GM10266 (cell line): ENCODE measurements around the gene SLC6A18.
"Not testable (repeated sequence)": the region's sequence is repeated elsewhere in the genome, so short reads cannot be mapped to it uniquely, and the experiment has no call there.

ENCODE experiments used
- DNase-seq: peaks from one replicate; pipeline ENCODE4 v3.0.0; 2012; ENCODE audit errors: extremely low spot score
- TF ChIP-seq, protein P1 (sequence below): IDR thresholded peaks from 2 replicates; pipeline ENCODE4 v1.5.1; 2012; ENCODE audit warnings: mild to moderate bottlenecking, low read depth; ENCODE audit not compliant: control insufficient read depth, insufficient read depth; ENCODE audit errors: missing control alignments

The SLC6A18 gene

DNA sequence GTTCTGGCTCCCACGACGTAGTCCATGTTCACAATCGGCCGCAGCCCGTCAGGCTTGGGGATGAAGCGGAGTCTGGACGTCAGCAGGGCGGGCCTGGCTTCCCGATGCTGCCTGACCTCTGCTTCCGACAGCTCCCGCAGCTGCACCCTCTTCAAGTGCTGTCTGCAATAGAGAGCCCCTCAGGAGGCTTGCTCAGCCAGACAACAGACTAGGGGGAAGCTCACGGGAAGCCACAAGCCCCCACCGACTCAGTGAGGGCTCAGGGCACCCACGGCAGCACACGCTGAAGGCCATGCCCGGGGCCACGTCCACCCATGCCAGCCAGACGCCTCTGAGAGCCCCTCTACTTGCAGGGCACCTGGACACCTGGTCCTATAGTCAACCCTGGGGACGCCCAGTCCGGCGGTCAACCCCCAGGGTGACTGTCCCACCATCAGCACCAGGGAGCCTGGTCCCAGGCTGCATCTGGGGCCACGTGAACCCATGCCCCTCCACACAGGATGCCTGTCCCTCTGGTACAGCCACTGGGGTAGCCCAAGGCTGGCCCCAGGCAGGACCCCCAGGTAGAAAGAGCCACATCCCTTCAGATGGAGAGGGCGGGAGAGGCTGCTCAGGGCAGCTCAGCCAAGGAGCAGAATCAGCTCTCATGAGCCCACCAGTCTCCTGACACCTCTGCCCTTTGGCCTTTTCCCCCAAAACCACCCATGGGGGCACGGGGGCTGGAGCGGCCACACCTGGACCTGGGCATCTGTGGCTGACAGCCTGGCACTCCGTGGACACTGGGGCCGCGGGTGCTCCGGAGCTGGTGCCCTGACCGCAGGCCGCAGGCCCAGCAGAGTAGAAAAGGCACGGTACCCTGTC is 55.2 kb downstream of the SLC6A18 start:
- TF ChIP-seq, protein P1, sequence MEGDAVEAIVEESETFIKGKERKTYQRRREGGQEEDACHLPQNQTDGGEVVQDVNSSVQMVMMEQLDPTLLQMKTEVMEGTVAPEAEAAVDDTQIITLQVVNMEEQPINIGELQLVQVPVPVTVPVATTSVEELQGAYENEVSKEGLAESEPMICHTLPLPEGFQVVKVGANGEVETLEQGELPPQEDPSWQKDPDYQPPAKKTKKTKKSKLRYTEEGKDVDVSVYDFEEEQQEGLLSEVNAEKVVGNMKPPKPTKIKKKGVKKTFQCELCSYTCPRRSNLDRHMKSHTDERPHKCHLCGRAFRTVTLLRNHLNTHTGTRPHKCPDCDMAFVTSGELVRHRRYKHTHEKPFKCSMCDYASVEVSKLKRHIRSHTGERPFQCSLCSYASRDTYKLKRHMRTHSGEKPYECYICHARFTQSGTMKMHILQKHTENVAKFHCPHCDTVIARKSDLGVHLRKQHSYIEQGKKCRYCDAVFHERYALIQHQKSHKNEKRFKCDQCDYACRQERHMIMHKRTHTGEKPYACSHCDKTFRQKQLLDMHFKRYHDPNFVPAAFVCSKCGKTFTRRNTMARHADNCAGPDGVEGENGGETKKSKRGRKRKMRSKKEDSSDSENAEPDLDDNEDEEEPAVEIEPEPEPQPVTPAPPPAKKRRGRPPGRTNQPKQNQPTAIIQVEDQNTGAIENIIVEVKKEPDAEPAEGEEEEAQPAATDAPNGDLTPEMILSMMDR, result no peak
- DNase-seq, result no peak

DNA sequence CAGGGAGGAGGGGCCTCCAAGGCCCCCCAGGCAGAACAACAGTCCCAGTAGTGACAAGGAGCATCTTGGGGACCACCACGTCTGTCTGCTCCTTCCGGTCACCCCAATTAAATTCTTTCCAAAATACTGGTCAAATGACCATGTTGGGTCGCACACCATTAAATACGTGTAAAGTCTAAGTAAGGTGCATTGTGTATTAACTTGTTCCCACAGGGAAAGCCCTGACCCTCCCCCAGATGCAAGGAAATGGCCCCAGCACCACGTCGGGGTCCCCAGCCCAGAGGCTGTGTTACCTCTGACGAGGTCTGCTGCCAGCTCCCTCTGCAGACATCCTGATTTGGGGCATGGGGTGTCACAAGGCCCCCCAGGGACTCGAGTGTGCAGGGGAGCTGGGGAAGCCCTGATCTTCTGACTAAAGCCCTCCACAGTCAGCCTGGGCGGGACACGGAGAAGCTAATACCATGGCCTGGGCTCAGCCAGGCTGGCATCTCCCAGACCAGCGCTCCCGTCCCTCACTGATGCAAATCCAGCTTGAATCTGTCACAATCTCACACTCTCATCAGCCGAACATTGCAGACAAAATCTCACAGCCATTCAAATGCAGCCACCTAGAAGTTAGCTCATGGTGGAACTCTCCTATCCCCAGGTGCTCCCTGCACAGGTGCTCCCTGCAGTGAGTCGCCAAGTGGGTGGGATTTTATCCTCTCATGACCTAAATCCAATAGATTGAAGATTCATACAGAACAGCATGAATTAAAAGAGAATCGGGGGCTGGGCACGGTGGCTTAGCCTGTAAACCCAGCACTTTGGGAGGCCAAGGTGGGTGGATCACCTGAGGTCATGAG is 56.1 kb downstream of the SLC6A18 start:
- TF ChIP-seq, protein P1, result no peak
- no peak for DNase-seq

DNA sequence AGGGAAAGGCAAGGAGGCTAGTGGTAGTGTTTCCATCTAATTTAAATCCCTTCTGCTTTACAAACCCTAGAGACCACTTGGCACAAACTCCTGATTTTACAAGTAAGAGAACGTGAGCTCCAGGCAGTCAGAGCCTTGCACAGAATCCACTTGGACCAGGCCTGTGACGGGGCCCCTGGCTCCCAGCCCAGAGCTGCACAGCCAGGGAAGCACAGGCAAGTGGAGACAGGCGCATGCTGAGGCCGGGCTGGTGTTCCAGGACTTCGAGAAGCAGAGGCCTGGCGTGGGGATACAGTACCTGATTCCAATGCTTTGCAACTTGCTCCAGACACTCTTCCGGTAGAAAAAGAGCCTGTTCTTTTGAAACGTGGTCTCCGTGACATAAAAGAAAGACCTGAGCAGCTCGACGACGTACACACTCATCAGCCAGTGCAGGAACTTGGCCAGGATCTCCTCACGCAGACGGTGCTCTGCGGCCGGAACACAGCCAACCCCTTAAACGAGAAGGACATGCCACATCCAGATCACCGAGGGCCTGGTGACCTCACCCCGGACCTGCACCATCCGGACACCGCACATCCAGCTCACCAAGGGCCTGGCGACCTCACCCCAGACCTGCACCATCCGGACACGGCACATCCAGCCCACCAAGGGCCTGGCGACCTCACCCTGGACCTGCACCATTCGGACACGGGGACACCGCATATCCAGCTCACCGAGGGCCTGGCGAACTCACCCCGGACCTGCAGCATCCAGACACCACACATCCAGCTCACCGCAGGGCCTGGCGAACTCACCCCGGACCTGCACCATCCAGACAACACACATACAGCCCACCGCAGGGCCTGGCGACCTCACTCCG is 57.2 kb downstream of the SLC6A18 start:
- no peak for DNase-seq

DNA sequence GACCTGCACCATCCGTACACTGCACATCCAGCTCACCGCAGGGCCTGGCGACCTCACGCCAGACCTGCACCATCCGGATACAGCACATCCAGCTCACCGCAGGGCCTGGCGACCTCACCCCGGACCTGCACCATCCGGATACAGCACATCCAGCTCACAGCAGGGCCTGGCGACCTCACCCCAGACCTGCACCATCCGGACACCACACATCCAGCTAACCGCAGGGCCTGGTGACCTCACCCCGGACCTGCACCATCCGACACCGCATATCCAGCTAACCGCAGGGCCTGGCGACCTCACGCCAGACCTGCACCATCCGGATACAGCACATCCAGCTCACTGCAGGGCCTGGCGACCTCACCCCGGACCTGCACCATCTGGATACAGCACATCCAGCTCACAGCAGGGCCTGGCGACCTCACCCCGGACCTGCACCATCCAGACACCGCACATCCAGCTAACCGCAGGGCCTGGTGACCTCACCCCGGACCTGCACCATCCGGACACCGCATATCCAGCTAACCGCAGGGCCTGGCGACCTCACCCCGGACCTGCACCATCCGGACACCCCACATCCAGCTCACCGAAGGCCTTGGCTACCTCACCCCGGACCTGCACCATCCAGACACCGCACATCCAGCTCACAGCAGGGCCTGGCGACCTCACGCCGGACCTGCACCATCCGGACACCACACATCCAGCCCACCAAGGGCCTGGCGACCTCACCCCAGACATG is 58.0 kb downstream of the SLC6A18 start:
- not testable (repeated sequence) for DNase-seq

More for the DNA sequence above, 57.2 kb downstream of the SLC6A18 start:
- TF ChIP-seq, protein P1, result no peak

DNA sequence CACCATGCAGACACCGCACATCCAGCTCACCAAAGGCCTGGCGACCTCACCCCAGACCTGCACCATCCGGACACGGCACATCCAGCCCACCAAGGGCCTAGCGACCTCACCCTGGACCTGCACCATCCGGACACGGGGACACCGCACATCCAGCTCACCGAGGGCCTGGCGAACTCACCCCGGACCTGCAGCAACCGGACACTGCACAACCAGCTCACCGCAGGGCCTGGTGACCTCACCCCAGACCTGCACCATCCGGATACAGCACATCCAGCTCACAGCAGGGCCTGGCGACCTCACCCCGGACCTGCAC is 58.5 kb downstream of the SLC6A18 start:
- DNase-seq, result not testable (repeated sequence)

DNA sequence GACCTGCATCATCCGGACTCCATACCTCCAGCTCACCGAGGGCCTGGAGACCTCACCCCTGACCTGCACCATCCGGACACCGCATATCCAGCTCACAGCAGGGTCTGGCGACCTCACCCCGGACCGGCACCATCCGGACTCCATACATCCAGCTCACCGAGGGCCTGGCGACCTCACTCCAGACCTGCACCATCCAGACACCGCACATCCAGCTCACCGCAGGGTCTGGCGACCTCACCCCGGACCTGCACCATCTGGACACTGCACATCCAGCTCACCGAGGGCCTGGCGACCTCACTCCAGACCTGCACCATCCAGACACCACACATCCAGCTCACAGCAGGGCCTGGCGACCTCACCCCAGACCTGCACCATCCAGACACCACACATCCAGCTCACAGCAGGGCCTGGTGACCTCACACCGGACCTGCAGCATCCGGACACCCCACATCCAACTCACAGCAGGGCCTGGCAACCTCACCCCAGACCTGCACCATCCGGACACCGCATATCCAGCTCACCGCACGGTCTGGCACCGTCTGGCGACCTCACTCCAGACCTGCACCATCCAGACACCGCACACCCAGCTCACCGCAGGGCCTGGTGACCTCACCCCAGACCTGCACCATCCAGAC is 59.3 kb downstream of the SLC6A18 start:
- not testable (repeated sequence) for DNase-seq

DNA sequence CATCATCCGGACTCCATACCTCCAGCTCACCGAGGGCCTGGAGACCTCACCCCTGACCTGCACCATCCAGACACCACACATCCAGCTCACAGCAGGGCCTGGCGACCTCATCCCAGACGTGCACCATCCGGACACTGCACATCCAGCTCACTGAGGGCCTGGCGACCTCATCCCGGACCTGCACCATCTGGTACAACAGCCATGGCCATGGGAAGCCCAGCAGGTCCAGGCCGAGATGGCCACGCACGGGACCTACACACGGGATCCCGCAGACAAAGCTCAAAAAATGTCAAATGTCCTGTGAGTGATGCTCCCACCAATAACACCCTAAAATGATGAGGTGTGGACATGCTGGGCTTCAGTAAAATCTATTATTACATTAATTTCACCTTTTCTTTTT is 60.0 kb downstream of the SLC6A18 start:
- DNase-seq, result no peak
- TF ChIP-seq, protein P1, result no peak

DNA sequence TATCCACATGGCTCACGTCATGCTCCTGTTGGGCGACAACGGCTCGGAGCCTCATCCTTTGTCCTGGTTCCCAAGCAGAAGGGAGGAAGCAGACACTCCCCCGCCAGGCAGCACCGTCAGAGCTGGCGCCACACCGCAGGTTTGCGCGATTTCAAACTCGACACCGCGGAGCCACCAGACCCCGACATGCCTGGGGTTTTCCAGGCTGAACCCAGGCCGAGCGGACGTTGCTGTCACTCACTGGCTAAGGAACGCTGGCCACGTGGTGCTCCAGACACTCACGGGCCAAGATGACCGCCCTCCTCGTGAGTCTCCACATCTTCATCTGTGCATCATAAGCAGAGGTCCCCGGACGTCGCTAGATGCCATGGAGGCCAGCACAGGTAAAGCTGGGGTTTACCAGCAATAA is 60.7 kb downstream of the SLC6A18 start:
- DNase-seq, result no peak
- TF ChIP-seq, protein P1, result no peak
